Measurements from ENCODE around the gene ADGRL1.

- no peak for TF ChIP-seq CTCF (conservative IDR thresholded peaks at IDR 0.05; ENCODE audit: low read length)
- TF ChIP-seq EZH2phosphoT487 (IDR thresholded peaks at IDR 0.05; ENCODE audit: borderline replicate concordance, low read depth, low read length): no peak
Observed at GRCh38 chr19:14122924-14123323, 83.0 kb downstream of the ADGRL1 start.

Measured in OCI-LY7 (cell line).